ENCODE measurements around the gene NAALADL2.

The NAALADL2 gene

GRCh38 chr3:175585898-175586297 is 726.8 kb downstream of the NAALADL2 start:
- Histone ChIP-seq H3K36me3 (ENCODE audit: control insufficient read depth, insufficient read depth, low read length) (no peaks in the 10 kb centered on the region), H3K27ac (ENCODE audit: low read length) (no peak overlapping the region), H3K4me1 (ENCODE audit: control insufficient read depth, insufficient read depth, low read length) (no peaks in the 10 kb centered on the region), H3K9me3 (ENCODE audit: control insufficient read depth, insufficient read depth, low read length) (no peaks in the 10 kb centered on the region), H3K4me3 (ENCODE audit: low read length) (no peak overlapping the region), H3K27me3 (ENCODE audit: control insufficient read depth, insufficient read depth, low read length) (no peaks in the 10 kb centered on the region)
- DNase-seq (ENCODE audit: low read depth, low spot score) = no peak
- no CpG with 5 or more reads among the region's 2 CpGs for WGBS (ENCODE audit: insufficient coverage, insufficient read length)

GRCh38 chr3:175590745-175591144 is 731.6 kb downstream of the NAALADL2 start:
- H3K9me3 ChIP-seq (ENCODE audit: control insufficient read depth, insufficient read depth, low read length) = no peaks in the 10 kb centered on the region
- no CpG with 5 or more reads among the region's 3 CpGs for WGBS (ENCODE audit: insufficient coverage, insufficient read length)
- no peak for DNase-seq (ENCODE audit: low read depth, low spot score)
- no peak overlapping the region for H3K27ac ChIP-seq (ENCODE audit: low read length)
- no peaks in the 10 kb centered on the region for H3K4me1 ChIP-seq (ENCODE audit: control insufficient read depth, insufficient read depth, low read length)
- H3K4me3 ChIP-seq (ENCODE audit: low read length) = no peak overlapping the region
- no peaks in the 10 kb centered on the region for H3K36me3 ChIP-seq (ENCODE audit: control insufficient read depth, insufficient read depth, low read length)
- no peaks in the 10 kb centered on the region for H3K27me3 ChIP-seq (ENCODE audit: control insufficient read depth, insufficient read depth, low read length)

GRCh38 chr3:175591375-175591774 is 732.2 kb downstream of the NAALADL2 start:
- Histone ChIP-seq H3K27ac (ENCODE audit: low read length) (no peak overlapping the region), H3K36me3 (ENCODE audit: control insufficient read depth, insufficient read depth, low read length) (no peaks in the 10 kb centered on the region), H3K9me3 (ENCODE audit: control insufficient read depth, insufficient read depth, low read length) (no peaks in the 10 kb centered on the region), H3K27me3 (ENCODE audit: control insufficient read depth, insufficient read depth, low read length) (no peaks in the 10 kb centered on the region), H3K4me3 (ENCODE audit: low read length) (no peak overlapping the region), H3K4me1 (ENCODE audit: control insufficient read depth, insufficient read depth, low read length) (no peaks in the 10 kb centered on the region)
- no peak for DNase-seq (ENCODE audit: low read depth, low spot score)
- WGBS (ENCODE audit: insufficient coverage, insufficient read length) = no CpG with 5 or more reads among the region's 1 CpG

- no CpG with 5 or more reads among the region's 1 CpG for WGBS (ENCODE audit: insufficient coverage, insufficient read length)
- no peaks in the 10 kb centered on the region for H3K9me3 ChIP-seq (ENCODE audit: control insufficient read depth, insufficient read depth, low read length)
- no peak for DNase-seq (ENCODE audit: low read depth, low spot score)
Measured at GRCh38 chr3:175593331-175593730, 734.2 kb downstream of the NAALADL2 start.

GRCh38 chr3:175598740-175599139 is 739.6 kb downstream of the NAALADL2 start:
- no peak for DNase-seq (ENCODE audit: low read depth, low spot score)
- Histone ChIP-seq H3K27me3 (ENCODE audit: control insufficient read depth, insufficient read depth, low read length) (no peaks in the 10 kb centered on the region), H3K36me3 (ENCODE audit: control insufficient read depth, insufficient read depth, low read length) (no peaks in the 10 kb centered on the region), H3K9me3 (ENCODE audit: control insufficient read depth, insufficient read depth, low read length) (no peaks in the 10 kb centered on the region), H3K27ac (ENCODE audit: low read length) (no peak overlapping the region), H3K4me3 (ENCODE audit: low read length) (no peak overlapping the region), H3K4me1 (ENCODE audit: control insufficient read depth, insufficient read depth, low read length) (no peaks in the 10 kb centered on the region)
- no CpG with 5 or more reads among the region's 4 CpGs for WGBS (ENCODE audit: insufficient coverage, insufficient read length)

More at GRCh38 chr3:175593331-175593730, 734.2 kb downstream of the NAALADL2 start:
- Histone ChIP-seq H3K4me3 (ENCODE audit: low read length) (no peak overlapping the region), H3K27me3 (ENCODE audit: control insufficient read depth, insufficient read depth, low read length) (no peaks in the 10 kb centered on the region), H3K27ac (ENCODE audit: low read length) (no peak overlapping the region), H3K36me3 (ENCODE audit: control insufficient read depth, insufficient read depth, low read length) (no peaks in the 10 kb centered on the region), H3K4me1 (ENCODE audit: control insufficient read depth, insufficient read depth, low read length) (no peaks in the 10 kb centered on the region)

- no peak overlapping the region for H3K4me3 ChIP-seq (ENCODE audit: low read length)
- H3K27me3 ChIP-seq (ENCODE audit: control insufficient read depth, insufficient read depth, low read length) = no peaks in the 10 kb centered on the region
- 100% methylated on average over 1 of the region's 1 CpG for WGBS (ENCODE audit: insufficient coverage, insufficient read length)
- no peaks in the 10 kb centered on the region for H3K4me1 ChIP-seq (ENCODE audit: control insufficient read depth, insufficient read depth, low read length)
- H3K9me3 ChIP-seq (ENCODE audit: control insufficient read depth, insufficient read depth, low read length) = no peaks in the 10 kb centered on the region
- DNase-seq (ENCODE audit: low read depth, low spot score) = no peak
- no peaks in the 10 kb centered on the region for H3K36me3 ChIP-seq (ENCODE audit: control insufficient read depth, insufficient read depth, low read length)
- no peak overlapping the region for H3K27ac ChIP-seq (ENCODE audit: low read length)
Measured at GRCh38 chr3:175601521-175601920, 742.4 kb downstream of the NAALADL2 start.

GRCh38 chr3:175605851-175606250 is 746.7 kb downstream of the NAALADL2 start:
- DNase-seq (ENCODE audit: low read depth, low spot score) = no peak
- Histone ChIP-seq H3K27ac (ENCODE audit: low read length) (no peak overlapping the region), H3K4me3 (ENCODE audit: low read length) (no peak overlapping the region), H3K36me3 (ENCODE audit: control insufficient read depth, insufficient read depth, low read length) (no peaks in the 10 kb centered on the region), H3K27me3 (ENCODE audit: control insufficient read depth, insufficient read depth, low read length) (no peaks in the 10 kb centered on the region), H3K9me3 (ENCODE audit: control insufficient read depth, insufficient read depth, low read length) (no peaks in the 10 kb centered on the region), H3K4me1 (ENCODE audit: control insufficient read depth, insufficient read depth, low read length) (no peaks in the 10 kb centered on the region)
- no CpG with 5 or more reads among the region's 2 CpGs for WGBS (ENCODE audit: insufficient coverage, insufficient read length)

- Histone ChIP-seq H3K4me1 (ENCODE audit: control insufficient read depth, insufficient read depth, low read length) (no peaks in the 10 kb centered on the region), H3K36me3 (ENCODE audit: control insufficient read depth, insufficient read depth, low read length) (no peaks in the 10 kb centered on the region), H3K4me3 (ENCODE audit: low read length) (no peak overlapping the region), H3K27me3 (ENCODE audit: control insufficient read depth, insufficient read depth, low read length) (no peaks in the 10 kb centered on the region), H3K27ac (ENCODE audit: low read length) (no peak overlapping the region), H3K9me3 (ENCODE audit: control insufficient read depth, insufficient read depth, low read length) (no peaks in the 10 kb centered on the region)
- no peak for DNase-seq (ENCODE audit: low read depth, low spot score)
- WGBS (ENCODE audit: insufficient coverage, insufficient read length) = no CpG with 5 or more reads among the region's 1 CpG
Measured at GRCh38 chr3:175606650-175607318, 747.6 kb downstream of the NAALADL2 start.

- no peaks in the 10 kb centered on the region for H3K4me1 ChIP-seq (ENCODE audit: control insufficient read depth, insufficient read depth, low read length)
- no peaks in the 10 kb centered on the region for H3K9me3 ChIP-seq (ENCODE audit: control insufficient read depth, insufficient read depth, low read length)
- WGBS (ENCODE audit: insufficient coverage, insufficient read length) = 100% methylated on average over 2 of the region's 5 CpGs
- H3K4me3 ChIP-seq (ENCODE audit: low read length) = no peak overlapping the region
- DNase-seq (ENCODE audit: low read depth, low spot score) = no peak
- no peak overlapping the region for H3K27ac ChIP-seq (ENCODE audit: low read length)
- H3K36me3 ChIP-seq (ENCODE audit: control insufficient read depth, insufficient read depth, low read length) = no peaks in the 10 kb centered on the region
- H3K27me3 ChIP-seq (ENCODE audit: control insufficient read depth, insufficient read depth, low read length) = no peaks in the 10 kb centered on the region
Measured at GRCh38 chr3:175608356-175608755, 749.2 kb downstream of the NAALADL2 start.

- DNase-seq (ENCODE audit: low read depth, low spot score) = no peak
- Histone ChIP-seq H3K27me3 (ENCODE audit: control insufficient read depth, insufficient read depth, low read length) (no peaks in the 10 kb centered on the region), H3K27ac (ENCODE audit: low read length) (no peak overlapping the region), H3K36me3 (ENCODE audit: control insufficient read depth, insufficient read depth, low read length) (no peaks in the 10 kb centered on the region), H3K4me3 (ENCODE audit: low read length) (no peak overlapping the region), H3K9me3 (ENCODE audit: control insufficient read depth, insufficient read depth, low read length) (no peaks in the 10 kb centered on the region), H3K4me1 (ENCODE audit: control insufficient read depth, insufficient read depth, low read length) (no peaks in the 10 kb centered on the region)
- WGBS (ENCODE audit: insufficient coverage, insufficient read length) = no CpG with 5 or more reads among the region's 2 CpGs
Measured at GRCh38 chr3:175608911-175609310, 749.8 kb downstream of the NAALADL2 start.

- WGBS (ENCODE audit: insufficient coverage, insufficient read length) = no CpG with 5 or more reads among the region's 6 CpGs
Measured at GRCh38 chr3:175612487-175613196, 753.5 kb downstream of the NAALADL2 start.

More at GRCh38 chr3:175612487-175613196, 753.5 kb downstream of the NAALADL2 start:
- Histone ChIP-seq H3K4me3 (ENCODE audit: low read length) (no peak overlapping the region), H3K9me3 (ENCODE audit: control insufficient read depth, insufficient read depth, low read length) (no peaks in the 10 kb centered on the region), H3K27me3 (ENCODE audit: control insufficient read depth, insufficient read depth, low read length) (no peaks in the 10 kb centered on the region), H3K4me1 (ENCODE audit: control insufficient read depth, insufficient read depth, low read length) (no peaks in the 10 kb centered on the region), H3K27ac (ENCODE audit: low read length) (no peak overlapping the region), H3K36me3 (ENCODE audit: control insufficient read depth, insufficient read depth, low read length) (no peaks in the 10 kb centered on the region)
- no peak for DNase-seq (ENCODE audit: low read depth, low spot score)

Data from iPS DF 6.9 (cell line).